OCI-LY1 (cell line): ENCODE results near the gene TRPM1.

ENCODE experiments used
- CTCF ChIP-seq: fragments of 200-600 bp; sonication (generic), shearing (Covaris generic); IDR thresholded peaks from 2 replicates; pipeline ENCODE4 v1.5.1; 2017; ENCODE audit warnings: mild to moderate bottlenecking, antibody characterized with exemption, low read length, moderate library complexity, mixed read lengths
- EZH2 ChIP-seq: fragments of 200-600 bp; sonication (generic), shearing (Covaris generic); IDR thresholded peaks from 2 replicates; pipeline ENCODE4 v1.8.0; 2017; ENCODE audit warnings: borderline replicate concordance, mixed run types, mild to moderate bottlenecking, antibody characterized with exemption, low read length, moderate library complexity, mixed read lengths

GRCh38 chr15:30984118-30984517, 117.4 kb downstream of the TRPM1 start:
- TF ChIP-seq CTCF (no peak), EZH2 (no peak)
